GM10248 (cell line): ENCODE measurements around the gene CLDN15.
"Not testable (repeated sequence)": the region's sequence is repeated elsewhere in the genome, so short reads cannot be mapped to it uniquely, and the experiment has no call there.

ENCODE experiments used
- CTCF ChIA-PET: fragments of 300-600 bp; sonication (Branson Sonifier 250); formaldehyde crosslinking; extraction: SDS; loops from one replicate; lab custom pipeline; 2021; ENCODE audit warnings: antibody characterized with exemption; lab: Yijun Ruan, JAX
- POLR2A ChIA-PET: fragments of 350-650 bp; sonication (Branson Sonifier 250); formaldehyde crosslinking; extraction: SDS; loops from one replicate; lab custom pipeline; 2020; ENCODE audit warnings: antibody characterized with exemption; lab: Yijun Ruan, JAX
- DNase-seq: peaks from one replicate; pipeline ENCODE4 v3.0.0; 2012; ENCODE audit errors: extremely low spot score
- CTCF ChIP-seq: IDR thresholded peaks from 2 replicates; pipeline ENCODE4 v1.5.1; 2012; ENCODE audit warnings: mild to moderate bottlenecking, low read depth; ENCODE audit errors: extremely low read depth, missing control alignments, control extremely low read depth

Gene CLDN15

GRCh38 chr7:101207459-101207858 lies 30.1 kb downstream of the CLDN15 start:
- no peak for DNase-seq
- ChIA-PET POLR2A (no interaction called here), CTCF (interaction anchor here (1.3 to 2.9 kb wide), 2 partner anchors 10 to 15 kb away, joined by 7 to 9 read pairs; partner anchors contain the start of genes PLOD3 and ZNHIT1)
- TF ChIP-seq CTCF, result no peak

GRCh38 chr7:101206665-101207042 lies 30.9 kb downstream of the CLDN15 start:
- ChIA-PET POLR2A (no interaction called here), CTCF (interaction anchor here (2.9 kb wide), 1 partner anchor 10 kb away, joined by 9 read pairs; the partner anchor contains the start of genes PLOD3 and ZNHIT1)
- no peak for TF ChIP-seq CTCF
- no peak for DNase-seq

DNA sequence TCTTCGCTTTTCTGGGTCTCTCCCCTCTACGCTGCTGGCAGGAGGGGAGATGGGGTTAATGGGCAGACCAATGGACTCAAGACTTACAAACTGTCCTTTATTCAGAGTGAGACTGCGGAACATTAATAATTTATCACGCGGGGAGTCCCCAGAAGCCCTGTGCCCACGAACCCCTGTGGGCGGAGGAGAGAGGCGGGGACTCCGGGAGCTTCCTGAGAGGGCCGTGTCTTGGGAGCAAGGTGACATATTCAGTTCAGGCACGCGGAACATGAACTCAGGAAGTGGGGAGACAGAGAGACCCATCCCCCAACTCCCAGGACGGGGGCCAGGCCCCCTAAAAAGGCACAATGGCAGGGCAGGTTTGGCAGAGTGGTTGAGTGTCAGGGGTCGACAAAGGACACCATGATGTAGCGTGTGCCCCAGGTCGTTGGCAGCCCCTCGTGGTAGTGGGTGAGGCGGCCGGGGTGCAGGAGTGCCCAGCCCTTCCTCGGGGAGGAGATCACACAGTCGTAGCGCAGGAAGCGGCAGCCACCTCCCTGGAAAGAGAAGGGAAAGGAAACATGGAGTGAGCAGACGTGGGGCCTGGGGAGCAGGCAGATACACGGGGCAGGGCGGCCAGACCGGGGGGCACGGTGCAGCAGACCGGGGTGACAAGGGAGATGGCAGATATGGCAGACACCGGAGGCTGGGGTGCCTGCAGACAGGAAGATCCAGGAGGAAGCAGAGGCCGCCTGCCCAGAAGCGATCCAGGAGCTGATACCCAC lies 31.5 kb downstream of the CLDN15 start:
- POLR2A ChIA-PET, result no interaction called here
- CTCF ChIA-PET, result interaction anchor here (2.9 to 5.9 kb wide), 2 partner anchors 11 to 14 kb away, joined by 9 to 41 read pairs; partner anchors contain the start of genes PLOD3 and ZNHIT1
- TF ChIP-seq CTCF, result no peak
- DNase-seq, result no peak

GRCh38 chr7:101203740-101204738 lies 33.6 kb downstream of the CLDN15 start:
- DNase-seq, POLR2A ChIA-PET: not testable (repeated sequence)
- CTCF ChIA-PET, result interaction anchor here (0.8 to 5.9 kb wide), 5 partner anchors 12 to 127 kb away, joined by 3 to 41 read pairs (median 6); partner anchors contain the start of genes PLOD3 and ZNHIT1

- TF ChIP-seq CTCF, result no peak
Observed at GRCh38 chr7:101202603-101202918, 35.0 kb downstream of the CLDN15 start.

GRCh38 chr7:101201695-101202602 lies 35.7 kb downstream of the CLDN15 start:
- DNase-seq, result no peak
- CTCF ChIA-PET, result interaction anchor here (0.8 to 5.9 kb wide), 3 partner anchors 10 to 58 kb away, joined by 3 to 41 read pairs (median 7); no protein-coding TSS in a partner anchor
- POLR2A ChIA-PET, result no interaction called here
- TF ChIP-seq CTCF, result no peak

More at GRCh38 chr7:101202603-101202918, 35.0 kb downstream of the CLDN15 start:
- ChIA-PET CTCF (interaction anchor here (0.8 to 5.9 kb wide), 4 partner anchors 10 to 59 kb away, joined by 3 to 41 read pairs (median 5); no protein-coding TSS in a partner anchor), POLR2A (no interaction called here)
- DNase-seq, result no peak
